Loucy (cell line): ENCODE data around the gene IL12RB2.
"Not testable (repeated sequence)": the region's sequence is repeated elsewhere in the genome, so short reads cannot be mapped to it uniquely, and the experiment has no call there.

Experiments
- H2AFZ ChIP-seq: fragments of 200-600 bp; sonication (generic); 2 replicates; pipeline ENCODE4 v1.6.0; 2016; ENCODE audit warnings: antibody characterized with exemption, mild to moderate bottlenecking, low read length, moderate library complexity
- H3F3A ChIP-seq: fragments of 200-600 bp; 2 replicates; pipeline ENCODE4 v1.6.0; 2016; ENCODE audit warnings: antibody characterized with exemption, low read depth, mild to moderate bottlenecking
- H3K27me3 ChIP-seq: fragments of 200-600 bp; sonication (generic); 2 replicates; pipeline ENCODE4 v1.6.1; 2014; ENCODE audit warnings: low read length, mild to moderate bottlenecking; ENCODE audit not compliant: insufficient read depth, poor library complexity, severe bottlenecking
- H3K36me3 ChIP-seq: fragments of 200-600 bp; sonication (generic); 2 replicates; pipeline ENCODE4 v1.6.1; 2016; ENCODE audit warnings: low read length; ENCODE audit not compliant: insufficient read depth
- H3K4me1 ChIP-seq: fragments of 200-600 bp; sonication (generic); 2 replicates; pipeline ENCODE4 v1.5.1; 2014; ENCODE audit warnings: low read length, mild to moderate bottlenecking; ENCODE audit not compliant: insufficient read depth, poor library complexity, severe bottlenecking
- H3K4me2 ChIP-seq: fragments of 200-600 bp; sonication (generic); 2 replicates; pipeline ENCODE4 v1.6.0; 2014; ENCODE audit warnings: antibody characterized with exemption, low read length, low read depth, mild to moderate bottlenecking; ENCODE audit not compliant: poor library complexity, severe bottlenecking
- H3K4me3 ChIP-seq: fragments of 200-600 bp; sonication (generic); 2 replicates; pipeline ENCODE4 v1.5.1; 2014; ENCODE audit warnings: low read length, mild to moderate bottlenecking, mixed read lengths; ENCODE audit not compliant: poor library complexity, severe bottlenecking
- H3K79me2 ChIP-seq: fragments of 200-600 bp; sonication (generic); 2 replicates; pipeline ENCODE4 v1.6.1; 2014; ENCODE audit warnings: low read length; ENCODE audit not compliant: insufficient read depth
- H3K9ac ChIP-seq: fragments of 200-600 bp; sonication (generic); 2 replicates; pipeline ENCODE4 v1.6.0; 2014; ENCODE audit warnings: mild to moderate bottlenecking, low read depth, low read length, moderate library complexity; ENCODE audit not compliant: poor library complexity, severe bottlenecking
- H3K9me2 ChIP-seq: fragments of 200-600 bp; sonication (generic); replicated peaks from 2 replicates; pipeline ENCODE4 v1.6.1; 2016; ENCODE audit warnings: low read depth, low read length, mixed read lengths
- H3K9me3 ChIP-seq: fragments of 200-600 bp; sonication (generic); 2 replicates; pipeline ENCODE4 v1.6.1; 2014; ENCODE audit warnings: mild to moderate bottlenecking, antibody characterized with exemption, low read length, low read depth; ENCODE audit not compliant: insufficient read depth
- H4K20me1 ChIP-seq: fragments of 200-600 bp; sonication (generic); 2 replicates; pipeline ENCODE4 v1.6.0; 2014; ENCODE audit warnings: antibody characterized with exemption, low read length, mild to moderate bottlenecking; ENCODE audit not compliant: insufficient read depth, poor library complexity, severe bottlenecking
- CTCF ChIP-seq: fragments of 200-600 bp; sonication (generic); conservative IDR thresholded peaks from 2 replicates; pipeline ENCODE4 v1.5.1; 2014; ENCODE audit warnings: mild to moderate bottlenecking, antibody characterized with exemption, low read length
- EZH2phosphoT487 ChIP-seq: fragments of 200-600 bp; IDR thresholded peaks from 2 replicates; pipeline ENCODE4 v1.6.1; 2018; ENCODE audit warnings: antibody characterized with exemption, mild to moderate bottlenecking, moderate library complexity, borderline replicate concordance

The IL12RB2 gene

GRCh38 chr1:67415041-67415440 lies 107.4 kb downstream of the IL12RB2 start:
- Histone ChIP-seq H3K9ac (no peak overlapping the region), H3K36me3 (peaks cover 97% of the 10 kb centered on the region), H3K4me2 (peak overlapping the region; percentile 40), H3K4me1 (peaks cover 34% of the 10 kb centered on the region), H3K79me2 (peaks cover 72% of the 10 kb centered on the region), H3K27me3 (no peaks in the 10 kb centered on the region), H3K9me3 (no peaks in the 10 kb centered on the region), H4K20me1 (peaks cover 87% of the 10 kb centered on the region), H2AFZ (no peak overlapping the region), H3K4me3 (peak overlapping the region; percentile 22), H3F3A (peaks cover 2% of the 10 kb centered on the region; the same call in 1 of the 2 replicates), H3K9me2 (no peaks in the 10 kb centered on the region)
- TF ChIP-seq CTCF (no peak), EZH2phosphoT487 (no peak)

- peaks cover 59% of the 10 kb centered on the region for H3K4me1 ChIP-seq
- H3K4me3 ChIP-seq, H3K27me3 ChIP-seq, H3F3A ChIP-seq, H2AFZ ChIP-seq, H3K9me3 ChIP-seq, H3K9ac ChIP-seq, H3K9me2 ChIP-seq: not testable (repeated sequence)
- H3K36me3 ChIP-seq: peaks cover 99% of the 10 kb centered on the region
- peaks cover 96% of the 10 kb centered on the region for H4K20me1 ChIP-seq
- peaks cover 99% of the 10 kb centered on the region for H3K79me2 ChIP-seq
- peak overlapping the region; percentile 98 for H3K4me2 ChIP-seq
Measured at GRCh38 chr1:67417733-67418132, 110.1 kb downstream of the IL12RB2 start.

- Histone ChIP-seq H3K36me3 (peaks cover 99% of the 10 kb centered on the region), H3K79me2 (peaks cover 100% of the 10 kb centered on the region), H3K9me3 (no peaks in the 10 kb centered on the region), H3K4me1 (peaks cover 64% of the 10 kb centered on the region), H3K4me3 (peak overlapping the region; percentile 56), H3K9ac (no peak overlapping the region), H3K4me2 (peak overlapping the region; percentile 98), H3K9me2 (no peaks in the 10 kb centered on the region), H3K27me3 (no peaks in the 10 kb centered on the region), H3F3A (no peaks in the 10 kb centered on the region), H4K20me1 (peaks cover 100% of the 10 kb centered on the region), H2AFZ (no peak overlapping the region)
- TF ChIP-seq CTCF (no peak), EZH2phosphoT487 (no peak)
Measured at GRCh38 chr1:67418839-67419586, 111.3 kb downstream of the IL12RB2 start.
